Right cardiac atrium (tissue), 5 donors: Measurements from ENCODE around the gene PHF13. TPM values are rescaled to one million over a fixed set of nuclear protein-coding genes. Genes with fewer than 3 reads are reported as not detected.

Experiments
- ATAC-seq, 2 donors: fragments of 200-7000 bp; cut with Tn5 transposase; one replicate each; pipeline versions ENCODE4 v1.8.0 to v1.9.1; 2020; ENCODE audit warnings: moderate library complexity in 2 of 2, mild to moderate bottlenecking in 1 of 2
- DNase-seq, 3 donors: peaks; one replicate each; pipeline ENCODE4 v3.0.0-alpha.2; 2020
- H3K27ac ChIP-seq: one replicate; pipeline ENCODE4 v1.5.1; 2013; ENCODE audit warnings: mild to moderate bottlenecking, low read length, control low read depth, moderate library complexity
- H3K27me3 ChIP-seq: one replicate; pipeline ENCODE4 v1.6.1; 2013; ENCODE audit not compliant: control insufficient read depth, insufficient read depth
- H3K4me1 ChIP-seq: one replicate; pipeline ENCODE4 v1.6.1; 2013; ENCODE audit warnings: low read length; ENCODE audit not compliant: control insufficient read depth, insufficient read depth
- H3K4me3 ChIP-seq: one replicate; pipeline ENCODE4 v1.5.1; 2013; ENCODE audit warnings: low read length, control low read depth
- H3K9me3 ChIP-seq: one replicate; pipeline ENCODE4 v1.6.1; 2013; ENCODE audit warnings: low read length; ENCODE audit not compliant: control insufficient read depth
- WGBS: extraction: QIAGEN DNeasy Blood & Tissue Kit; methylation state at CpG from one replicate; pipeline ENCODE4 v1.1.7; 2013; 5-methylcytosine and 5-hydroxymethylcytosine counted together
- intact Hi-C, 4 donors: fragments of 100-400 bp; cut with DNase I; formaldehyde crosslinking; loops; one replicate each; pipeline versions ENCODE4 v1.11.0 to v1.14.0; 2022 to 2023
- polyA plus RNA-seq: library from polyadenylated mRNA; stranded (reverse); fragments of 200-250 nt; gene quantifications from one replicate; pipeline ENCODE4 v1.2.3, GENCODE V29; 2013
- total RNA-seq, 4 donors: library from RNA; stranded (reverse); fragmentation: NEBNext Ultra II Directional; extraction: Animal tissue kit (Norgen Biotek cat#: 25700); gene quantifications; one replicate each; pipeline ENCODE4 v1.2.1, GENCODE V29; 2021
- donor health status: healthy with polysubstance abuse.
- donor health status: DM: no; HTN: yes; CAD: no.
- donor health status: DM: no; HTN: no; CAD: no.
- donor health status: DM: no; HTN: yes; CAD: no; lungs with severe emphysema.
- donor health status: DM: yes; HTN: yes; CAD: no.

PHF13 gene
- total and polyA plus RNA-seq, 5 donors: 4.8 to 9.7 (median 6.7) TPM

GRCh38 chr1:6623269-6623965 is 9.9 kb downstream of the PHF13 start:
- intact Hi-C loops: no loop called here
- WGBS: 73% methylated on average over 14 of the region's 14 CpGs
- H3K9me3 ChIP-seq: no peaks in the 10 kb centered on the region
- no peak overlapping the region for H3K4me3 ChIP-seq
- no peak for ATAC-seq
- no peaks in the 10 kb centered on the region for H3K27me3 ChIP-seq
- peaks cover 2% of the 10 kb centered on the region for H3K4me1 ChIP-seq
- DNase-seq: peak in 1 of 3 donors; percentile 13
- H3K27ac ChIP-seq: no peak overlapping the region

GRCh38 chr1:6624710-6625583 is 11.4 kb downstream of the PHF13 start, which contains the start of gene THAP3:
THAP3 (plus strand) TSS chr1:6624868; CDS start chr1:6625219, 351 bp downstream.
- H3K4me1 ChIP-seq: peaks cover 2% of the 10 kb centered on the region
- peak; percentile 90 to 96 (median 95) for DNase-seq
- peak; percentile 93 to 95 for ATAC-seq
- peak within 1 kb of the TSS; percentile 87 for H3K27ac ChIP-seq
- intact Hi-C loops: no loop called here
- H3K4me3 ChIP-seq: peak within 1 kb of the TSS; percentile 90
- H3K27me3 ChIP-seq: no peaks in the 10 kb centered on the region
- H3K9me3 ChIP-seq: no peaks in the 10 kb centered on the region
- WGBS: 1% methylated on average over 73 of the region's 73 CpGs

- H3K4me1 ChIP-seq: peaks cover 2% of the 10 kb centered on the region
- intact Hi-C loops: loop anchor here in 1 of 4 donors (2.0 kb wide), 1 partner anchor 25 kb away; no protein-coding TSS in a partner anchor
- DNase-seq: peak in 1 of 3 donors; percentile 68
Measured at GRCh38 chr1:6625584-6626149, 12.1 kb downstream of the PHF13 start.

GRCh38 chr1:6627031-6627430 is 13.5 kb downstream of the PHF13 start:
- H3K27ac ChIP-seq: no peak overlapping the region
- H3K27me3 ChIP-seq: no peaks in the 10 kb centered on the region
- H3K4me1 ChIP-seq: peaks cover 2% of the 10 kb centered on the region
- H3K9me3 ChIP-seq: no peaks in the 10 kb centered on the region
- intact Hi-C loops: loop anchor here in 1 of 4 donors (2.0 kb wide), 1 partner anchor 26 kb away; no protein-coding TSS in a partner anchor
- ATAC-seq: no peak
- WGBS: 88% methylated on average over 9 of the region's 9 CpGs
- peak in 1 of 3 donors; percentile 49 for DNase-seq
- no peak overlapping the region for H3K4me3 ChIP-seq

More at GRCh38 chr1:6625584-6626149, 12.1 kb downstream of the PHF13 start:
- peak; percentile 15 to 27 for ATAC-seq
- peak overlapping the region; percentile 90 for H3K4me3 ChIP-seq
- 7% methylated on average over 32 of the region's 32 CpGs for WGBS
- no peaks in the 10 kb centered on the region for H3K9me3 ChIP-seq
- H3K27ac ChIP-seq: peak overlapping the region; percentile 46
- H3K27me3 ChIP-seq: no peaks in the 10 kb centered on the region

- no peaks in the 10 kb centered on the region for H3K9me3 ChIP-seq
- DNase-seq (peak in 1 of 3 donors; percentile 22), ATAC-seq (no peak)
- H3K27me3 ChIP-seq: no peaks in the 10 kb centered on the region
- intact Hi-C loops: loop anchor here in 1 of 4 donors (2.0 kb wide), 1 partner anchor 27 kb away; no protein-coding TSS in a partner anchor
- H3K27ac ChIP-seq: no peak overlapping the region
- no peak overlapping the region for H3K4me3 ChIP-seq
- H3K4me1 ChIP-seq: peaks cover 2% of the 10 kb centered on the region
- 92% methylated on average over 21 of the region's 21 CpGs for WGBS
Measured at GRCh38 chr1:6627841-6628545, 14.5 kb downstream of the PHF13 start.

GRCh38 chr1:6628971-6629479 is 15.5 kb downstream of the PHF13 start:
- Histone ChIP-seq H3K27ac (no peak overlapping the region), H3K9me3 (no peaks in the 10 kb centered on the region), H3K4me1 (peaks cover 2% of the 10 kb centered on the region), H3K27me3 (no peaks in the 10 kb centered on the region), H3K4me3 (no peak overlapping the region)
- ATAC-seq (no peak), DNase-seq (peak in 1 of 3 donors; percentile 39)
- intact Hi-C loops: no loop called here
- WGBS: 88% methylated on average over 12 of the region's 12 CpGs

GRCh38 chr1:6630027-6630426 is 16.5 kb downstream of the PHF13 start:
- Histone ChIP-seq H3K4me3 (no peak overlapping the region), H3K27me3 (no peaks in the 10 kb centered on the region), H3K4me1 (no peaks in the 10 kb centered on the region), H3K27ac (no peak overlapping the region), H3K9me3 (no peaks in the 10 kb centered on the region)
- ATAC-seq (no peak), DNase-seq (no peak)
- 93% methylated on average over 8 of the region's 8 CpGs for WGBS
- intact Hi-C loops: loop anchor here in 1 of 4 donors (10.0 kb wide), 1 partner anchor 75 kb away; the partner anchor contains the start of genes NOL9 and TAS1R1

- ATAC-seq (no peak), DNase-seq (peak in 2 of 3 donors; percentile 17 to 26)
- H3K4me1 ChIP-seq: no peaks in the 10 kb centered on the region
- H3K27ac ChIP-seq: no peak overlapping the region
- H3K4me3 ChIP-seq: no peak overlapping the region
- WGBS: 97% methylated on average over 8 of the region's 8 CpGs
- intact Hi-C loops: loop anchor here in 1 of 4 donors (10.0 kb wide), 1 partner anchor 76 kb away; the partner anchor contains the start of genes NOL9 and TAS1R1
- H3K9me3 ChIP-seq: no peaks in the 10 kb centered on the region
- no peaks in the 10 kb centered on the region for H3K27me3 ChIP-seq
Measured at GRCh38 chr1:6631058-6631457, 17.5 kb downstream of the PHF13 start.

GRCh38 chr1:6632588-6633514 is 19.3 kb downstream of the PHF13 start:
- DNase-seq: peak in 2 of 3 donors; percentile 37 to 43
- ATAC-seq: no peak
- Histone ChIP-seq H3K4me3 (no peak overlapping the region), H3K4me1 (no peaks in the 10 kb centered on the region), H3K9me3 (no peaks in the 10 kb centered on the region), H3K27ac (no peak overlapping the region), H3K27me3 (no peaks in the 10 kb centered on the region)
- intact Hi-C loops: loop anchor here in 1 of 4 donors (10.0 kb wide), 1 partner anchor 78 kb away; the partner anchor contains the start of genes NOL9 and TAS1R1
- WGBS: 81% methylated on average over 30 of the region's 30 CpGs
